Neuron (in vitro differentiated cells): ENCODE results near the gene PLPP1.
"Not testable (repeated sequence)": the region's sequence is repeated elsewhere in the genome, so short reads cannot be mapped to it uniquely, and the experiment has no call there.

ENCODE experiments used
- H2AFZ ChIP-seq: one replicate; pipeline ENCODE4 v1.6.1; 2013; ENCODE audit warnings: low read depth, mild to moderate bottlenecking, inconsistent platforms, low read length, moderate library complexity
- H3K27me3 ChIP-seq: one replicate; pipeline ENCODE4 v1.6.1; 2013; ENCODE audit warnings: low read length; ENCODE audit not compliant: insufficient read depth
- H3K36me3 ChIP-seq: one replicate; pipeline ENCODE4 v1.6.1; 2013; ENCODE audit warnings: low read length; ENCODE audit not compliant: insufficient read depth
- H3K4me1 ChIP-seq: one replicate; pipeline ENCODE4 v1.6.1; 2013; ENCODE audit warnings: low read length; ENCODE audit not compliant: insufficient read depth
- H3K4me3 ChIP-seq: 2 replicates; pipeline ENCODE4 v1.5.1; 2013; ENCODE audit warnings: mild to moderate bottlenecking, low read length, moderate library complexity
- H3K9me3 ChIP-seq: one replicate; pipeline ENCODE4 v1.6.1; 2013; ENCODE audit warnings: low read length

PLPP1 gene

GRCh38 chr5:55509796-55510522 lies 24.8 kb downstream of the PLPP1 start:
- Histone ChIP-seq H3K36me3 (no peaks in the 10 kb centered on the region), H3K4me3 (no peak overlapping the region), H2AFZ (no peak overlapping the region)

GRCh38 chr5:55509097-55509496 lies 25.7 kb downstream of the PLPP1 start:
- no peaks in the 10 kb centered on the region for H3K36me3 ChIP-seq
- H3K4me1 ChIP-seq = no peaks in the 10 kb centered on the region
- no peak overlapping the region for H2AFZ ChIP-seq
- H3K27me3 ChIP-seq = no peaks in the 10 kb centered on the region
- no peak overlapping the region for H3K4me3 ChIP-seq
- H3K9me3 ChIP-seq = no peaks in the 10 kb centered on the region

More at GRCh38 chr5:55509796-55510522, 24.8 kb downstream of the PLPP1 start:
- Histone ChIP-seq H3K9me3 (no peaks in the 10 kb centered on the region), H3K4me1 (no peaks in the 10 kb centered on the region), H3K27me3 (no peaks in the 10 kb centered on the region)

- H3K4me1 ChIP-seq = no peaks in the 10 kb centered on the region
- no peak overlapping the region for H3K4me3 ChIP-seq
- H2AFZ ChIP-seq = no peak overlapping the region
- no peaks in the 10 kb centered on the region for H3K27me3 ChIP-seq
- no peaks in the 10 kb centered on the region for H3K36me3 ChIP-seq
- H3K9me3 ChIP-seq = no peaks in the 10 kb centered on the region
Measured at GRCh38 chr5:55507574-55507973, 27.2 kb downstream of the PLPP1 start.

GRCh38 chr5:55505711-55506110 lies 29.1 kb downstream of the PLPP1 start:
- H3K36me3 ChIP-seq, H3K27me3 ChIP-seq, H3K4me1 ChIP-seq, H3K4me3 ChIP-seq, H2AFZ ChIP-seq, H3K9me3 ChIP-seq: not testable (repeated sequence)

GRCh38 chr5:55503917-55504316 lies 30.8 kb downstream of the PLPP1 start:
- H3K9me3 ChIP-seq, H3K4me3 ChIP-seq, H3K27me3 ChIP-seq, H2AFZ ChIP-seq, H3K4me1 ChIP-seq, H3K36me3 ChIP-seq: not testable (repeated sequence)

- no peaks in the 10 kb centered on the region for H3K4me1 ChIP-seq
- no peaks in the 10 kb centered on the region for H3K36me3 ChIP-seq
Measured at GRCh38 chr5:55502759-55503158, 32.0 kb downstream of the PLPP1 start.

GRCh38 chr5:55498457-55498856 lies 36.3 kb downstream of the PLPP1 start:
- H3K4me1 ChIP-seq = no peaks in the 10 kb centered on the region
- H3K36me3 ChIP-seq = no peaks in the 10 kb centered on the region
- no peaks in the 10 kb centered on the region for H3K27me3 ChIP-seq
- no peak overlapping the region for H2AFZ ChIP-seq
- no peak overlapping the region for H3K4me3 ChIP-seq
- no peaks in the 10 kb centered on the region for H3K9me3 ChIP-seq

More at GRCh38 chr5:55502759-55503158, 32.0 kb downstream of the PLPP1 start:
- no peak overlapping the region for H2AFZ ChIP-seq
- no peaks in the 10 kb centered on the region for H3K27me3 ChIP-seq
- H3K9me3 ChIP-seq = no peaks in the 10 kb centered on the region
- H3K4me3 ChIP-seq = no peak overlapping the region

- no peak overlapping the region for H3K4me3 ChIP-seq
- H3K36me3 ChIP-seq = no peaks in the 10 kb centered on the region
- H2AFZ ChIP-seq = no peak overlapping the region
- no peaks in the 10 kb centered on the region for H3K27me3 ChIP-seq
- H3K4me1 ChIP-seq = no peaks in the 10 kb centered on the region
- no peaks in the 10 kb centered on the region for H3K9me3 ChIP-seq
Measured at GRCh38 chr5:55497712-55498111, 37.1 kb downstream of the PLPP1 start.

- no peaks in the 10 kb centered on the region for H3K9me3 ChIP-seq
- no peak overlapping the region for H3K4me3 ChIP-seq
- H3K27me3 ChIP-seq = no peaks in the 10 kb centered on the region
- no peaks in the 10 kb centered on the region for H3K36me3 ChIP-seq
- H3K4me1 ChIP-seq = no peaks in the 10 kb centered on the region
- no peak overlapping the region for H2AFZ ChIP-seq
Measured at GRCh38 chr5:55495216-55495615, 39.5 kb downstream of the PLPP1 start.

- Histone ChIP-seq H3K27me3 (no peaks in the 10 kb centered on the region), H3K36me3 (no peaks in the 10 kb centered on the region), H3K4me1 (no peaks in the 10 kb centered on the region), H3K9me3 (no peaks in the 10 kb centered on the region), H2AFZ (no peak overlapping the region), H3K4me3 (no peak overlapping the region)
Measured at GRCh38 chr5:55492449-55492848, 42.3 kb downstream of the PLPP1 start.

GRCh38 chr5:55485073-55485472 lies 49.7 kb downstream of the PLPP1 start:
- no peak overlapping the region for H3K4me3 ChIP-seq
- H2AFZ ChIP-seq = no peak overlapping the region
- H3K27me3 ChIP-seq = no peaks in the 10 kb centered on the region
- H3K9me3 ChIP-seq = no peaks in the 10 kb centered on the region
- H3K4me1 ChIP-seq = no peaks in the 10 kb centered on the region
- no peaks in the 10 kb centered on the region for H3K36me3 ChIP-seq

- Histone ChIP-seq H3K27me3 (no peaks in the 10 kb centered on the region), H3K4me1 (no peaks in the 10 kb centered on the region), H3K9me3 (no peaks in the 10 kb centered on the region), H3K4me3 (no peak overlapping the region), H3K36me3 (no peaks in the 10 kb centered on the region), H2AFZ (no peak overlapping the region)
Measured at GRCh38 chr5:55484531-55484930, 50.2 kb downstream of the PLPP1 start.

GRCh38 chr5:55483885-55484284 lies 50.9 kb downstream of the PLPP1 start:
- Histone ChIP-seq H3K9me3 (no peaks in the 10 kb centered on the region), H3K36me3 (no peaks in the 10 kb centered on the region), H3K4me3 (no peak overlapping the region), H2AFZ (no peak overlapping the region), H3K4me1 (no peaks in the 10 kb centered on the region), H3K27me3 (no peaks in the 10 kb centered on the region)

- H3K9me3 ChIP-seq = no peaks in the 10 kb centered on the region
- no peak overlapping the region for H2AFZ ChIP-seq
- no peaks in the 10 kb centered on the region for H3K36me3 ChIP-seq
- no peaks in the 10 kb centered on the region for H3K27me3 ChIP-seq
- H3K4me3 ChIP-seq = no peak overlapping the region
- no peaks in the 10 kb centered on the region for H3K4me1 ChIP-seq
Measured at GRCh38 chr5:55481293-55481855, 53.4 kb downstream of the PLPP1 start.
